Activated CD8-positive, alpha-beta memory T cell treated with anti-CD3 and anti-CD28 coated beads for 36 hours (primary cell): ENCODE measurements around the gene PABPN1L. TPM values are rescaled to one million over a fixed set of nuclear protein-coding genes. Genes with fewer than 3 reads are reported as not detected.
"Not testable (repeated sequence)": the region's sequence is repeated elsewhere in the genome, so short reads cannot be mapped to it uniquely, and the experiment has no call there.

Source experiments
- CTCF ChIA-PET: fragments of 350-600 bp; sonication (Branson Sonifier 250); formaldehyde crosslinking; loops from one replicate; lab custom pipeline; 2021; ENCODE audit warnings: antibody characterized with exemption; lab: Charles Lee
- POLR2A ChIA-PET: fragments of 350-600 bp; sonication (Branson Sonifier 250); formaldehyde crosslinking; loops from one replicate; lab custom pipeline; 2021; ENCODE audit warnings: antibody characterized with exemption; lab: Charles Lee
- total RNA-seq, 2 experiments: library from RNA; stranded (reverse); gene quantifications; one replicate each; pipeline ENCODE4 v1.2.3, GENCODE V29; 2021

PABPN1L gene
- total RNA-seq, 2 experiments from 2014 or later = not detected

DNA sequence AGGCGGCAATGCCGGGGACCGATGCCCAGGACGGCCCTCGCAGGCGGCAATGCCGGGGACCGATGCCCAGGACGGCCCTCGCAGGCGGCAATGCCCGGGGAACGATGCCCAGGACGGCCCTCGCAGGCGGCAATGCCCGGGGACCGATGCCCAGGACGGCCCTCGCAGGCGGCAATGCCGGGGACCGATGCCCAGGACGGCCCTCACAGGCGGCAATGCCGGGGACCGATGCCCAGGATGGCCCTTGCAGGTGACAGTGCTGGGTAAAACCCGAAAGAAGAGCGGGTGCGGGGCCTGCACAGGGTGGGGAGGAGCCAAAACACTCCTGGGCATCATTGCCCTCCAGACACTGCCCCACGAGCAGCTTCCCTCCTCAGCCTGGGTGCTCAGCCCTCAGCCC, 42.8 kb downstream of the PABPN1L start:
- POLR2A ChIA-PET = not testable (repeated sequence)
- CTCF ChIA-PET = interaction anchor here (0.9 kb wide), 1 partner anchor 34 kb away, joined by 3 read pairs; no protein-coding TSS in a partner anchor

GRCh38 chr16:88822281-88823040, 44.0 kb downstream of the PABPN1L start:
- ChIA-PET CTCF (no interaction called here), POLR2A (no interaction called here)

DNA sequence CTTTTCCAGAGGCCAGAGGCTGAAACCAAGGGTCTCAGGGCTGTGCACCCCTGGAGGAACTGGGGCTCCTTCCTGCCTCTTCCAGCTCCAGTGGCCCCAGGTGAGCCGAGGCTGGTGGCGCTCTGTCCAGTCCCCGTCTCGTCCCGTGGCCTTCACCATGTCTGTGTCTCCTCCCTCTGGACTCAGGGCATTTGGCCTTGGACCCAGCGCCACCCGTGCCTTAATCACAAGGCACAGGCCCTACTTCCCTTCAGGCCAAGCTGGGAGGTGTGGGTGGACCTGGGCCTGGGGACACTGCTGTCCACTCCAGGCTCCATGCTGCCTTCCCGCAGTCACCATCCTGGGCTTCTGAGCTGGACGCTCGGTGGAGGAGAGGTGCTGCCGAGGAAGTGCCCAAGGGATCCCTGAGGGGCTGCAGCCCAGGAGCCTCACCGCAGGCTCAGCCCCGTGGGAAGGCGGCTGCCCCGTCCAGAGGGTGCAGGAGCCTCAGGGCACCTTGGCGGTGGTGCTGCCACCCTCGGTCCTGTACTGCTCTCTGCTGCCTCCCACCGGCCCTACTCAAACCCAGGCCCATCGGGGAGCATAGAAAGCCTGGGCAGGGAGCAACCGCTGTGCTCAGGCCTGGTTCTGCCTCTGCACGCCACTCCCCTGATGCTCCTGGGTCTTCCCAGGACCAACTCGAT, 45.2 kb downstream of the PABPN1L start:
- CTCF ChIA-PET = no interaction called here
- POLR2A ChIA-PET = no interaction called here

DNA sequence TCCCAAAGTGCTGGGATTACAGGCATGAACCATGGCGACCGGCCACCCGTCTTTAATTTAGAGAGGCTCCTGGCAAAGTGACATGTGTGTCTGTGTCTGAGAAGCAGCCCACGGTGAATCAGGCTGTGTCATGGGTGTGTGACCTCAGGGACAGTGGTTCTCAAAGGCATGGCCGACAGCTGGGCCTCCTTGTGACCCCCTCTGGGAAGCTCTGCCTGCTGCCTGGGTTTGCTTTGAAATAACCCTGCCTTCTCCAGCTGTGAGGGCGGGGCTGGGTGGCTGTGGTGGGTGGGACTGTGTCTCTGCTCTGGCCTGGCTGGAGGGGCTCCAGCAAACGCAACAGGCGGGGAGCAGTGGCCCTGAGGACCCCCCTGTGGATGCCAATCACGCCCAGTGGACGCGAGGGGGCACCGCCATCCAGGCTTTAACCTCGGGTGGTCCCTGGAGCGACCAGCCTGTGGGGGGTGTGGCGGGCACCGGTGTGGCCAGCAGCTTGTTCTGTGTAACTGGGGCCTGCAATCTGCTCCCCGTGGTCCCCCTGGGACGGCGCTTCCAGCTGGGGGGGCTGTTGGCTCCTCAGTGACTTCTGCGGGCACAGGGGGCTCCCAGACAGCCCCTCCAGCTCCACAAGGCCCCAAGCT, 46.0 kb downstream of the PABPN1L start:
- ChIA-PET POLR2A (no interaction called here), CTCF (no interaction called here)

GRCh38 chr16:88819126-88819525, 47.3 kb downstream of the PABPN1L start:
- POLR2A ChIA-PET = no interaction called here
- CTCF ChIA-PET = no interaction called here

DNA sequence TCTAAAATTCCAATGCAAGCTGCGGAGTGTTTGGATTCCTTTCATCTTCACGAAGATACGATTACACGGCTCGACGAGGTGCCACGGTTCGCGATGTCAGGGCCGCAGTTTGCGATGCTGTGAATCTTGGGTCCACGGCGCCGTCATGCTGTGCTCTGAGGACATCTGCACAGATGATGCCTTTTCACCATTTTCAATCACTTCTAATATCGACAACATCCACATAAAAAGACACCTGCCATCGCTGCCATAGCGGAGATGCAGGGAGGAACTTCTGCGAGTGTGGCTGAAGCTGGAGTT, 47.9 kb downstream of the PABPN1L start:
- CTCF ChIA-PET = interaction anchor here (0.6 kb wide), 1 partner anchor 215 kb away, joined by 3 read pairs; no protein-coding TSS in a partner anchor
- POLR2A ChIA-PET = no interaction called here

DNA sequence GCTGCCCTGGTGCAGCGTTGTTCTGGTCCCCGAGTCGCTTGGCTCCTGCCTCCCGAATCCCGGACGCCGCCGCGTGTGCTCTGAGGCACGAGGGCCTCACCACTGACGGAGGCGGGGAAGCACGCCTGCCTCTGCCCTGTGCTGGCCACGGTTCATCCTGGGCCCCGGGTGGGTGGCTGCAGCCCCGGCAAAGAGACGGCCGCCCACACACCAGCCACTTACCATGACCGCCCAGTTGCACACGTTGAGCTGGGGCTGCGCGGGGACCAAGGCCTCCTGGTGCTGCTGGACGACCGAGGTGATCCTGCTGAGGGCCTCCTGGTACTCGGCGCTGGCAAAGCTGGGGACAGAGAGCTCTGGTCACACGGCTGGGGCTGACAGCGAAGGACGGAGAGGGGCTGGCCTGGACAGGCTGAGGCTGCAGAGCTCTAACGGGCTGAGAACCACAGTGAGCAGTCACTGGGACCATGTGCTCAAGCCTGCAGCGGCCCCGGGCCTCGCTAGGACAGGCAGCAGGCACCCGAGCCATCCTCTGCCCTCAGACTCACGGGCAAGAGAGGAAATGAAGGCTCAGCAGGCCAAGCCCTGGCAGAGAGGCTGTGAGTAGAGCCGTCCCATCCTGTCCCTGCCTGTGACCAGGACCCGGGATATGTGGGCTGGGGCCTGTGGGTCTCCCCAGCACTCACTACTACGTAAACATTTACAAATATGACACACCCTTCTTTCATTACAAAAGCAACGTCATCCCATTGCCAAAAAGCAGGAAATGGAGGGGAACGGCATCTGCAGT, 48.5 kb downstream of the PABPN1L start:
- ChIA-PET CTCF (interaction anchor here (0.6 to 2.2 kb wide), 3 partner anchors 40 to 349 kb away, joined by 3 to 10 read pairs (median 4); no protein-coding TSS in a partner anchor), POLR2A (no interaction called here)

DNA sequence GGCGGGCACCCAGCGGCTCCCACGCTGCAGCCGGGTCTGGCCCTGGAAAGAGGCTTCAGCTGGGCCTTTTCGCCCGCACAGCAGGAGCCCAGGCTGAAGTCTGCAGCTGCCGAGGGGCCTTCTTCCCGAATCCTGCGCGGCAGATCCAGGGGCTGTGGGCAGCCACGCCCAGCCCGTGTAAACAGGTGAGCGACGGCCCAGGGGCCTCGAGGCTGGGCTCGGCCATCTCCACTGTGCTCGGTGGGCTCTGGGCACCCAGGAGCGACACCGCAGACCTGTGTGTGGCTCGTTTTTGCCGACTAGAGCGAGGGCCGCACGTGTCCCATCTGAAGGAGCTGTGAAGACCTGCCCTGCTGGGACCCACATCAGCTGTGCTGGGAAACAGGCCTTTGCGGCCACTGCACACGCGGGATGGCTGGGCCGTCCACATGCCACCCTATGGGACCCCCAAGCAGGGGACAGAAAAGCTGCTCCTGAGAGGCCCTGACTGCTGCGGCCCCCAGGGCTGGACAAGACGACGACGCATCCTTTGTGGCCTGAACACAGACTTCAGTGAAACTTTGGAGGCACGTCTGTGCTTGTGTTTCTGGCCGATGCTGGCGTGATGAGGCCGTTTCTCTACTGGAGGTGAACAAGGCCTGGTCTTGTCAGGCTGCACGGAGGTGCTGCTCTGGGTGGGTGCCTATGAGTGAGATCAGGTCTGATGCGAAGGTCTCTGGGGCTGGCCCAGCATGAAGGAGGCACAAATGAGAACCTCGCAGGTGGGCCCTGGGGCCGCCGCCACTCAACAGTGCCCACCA, 49.5 kb downstream of the PABPN1L start:
- POLR2A ChIA-PET = no interaction called here
- CTCF ChIA-PET = interaction anchor here (2.1 to 2.2 kb wide), 2 partner anchors 41 to 350 kb away, joined by 7 to 10 read pairs; no protein-coding TSS in a partner anchor

GRCh38 chr16:88815901-88816589, 50.4 kb downstream of the PABPN1L start:
- POLR2A ChIA-PET = no interaction called here
- CTCF ChIA-PET = interaction anchor here (0.7 to 2.2 kb wide), 4 partner anchors 41 to 402 kb away, joined by 3 to 10 read pairs (median 6); partner anchors contain the start of genes GALNS, TRAPPC2L and ZNF778

DNA sequence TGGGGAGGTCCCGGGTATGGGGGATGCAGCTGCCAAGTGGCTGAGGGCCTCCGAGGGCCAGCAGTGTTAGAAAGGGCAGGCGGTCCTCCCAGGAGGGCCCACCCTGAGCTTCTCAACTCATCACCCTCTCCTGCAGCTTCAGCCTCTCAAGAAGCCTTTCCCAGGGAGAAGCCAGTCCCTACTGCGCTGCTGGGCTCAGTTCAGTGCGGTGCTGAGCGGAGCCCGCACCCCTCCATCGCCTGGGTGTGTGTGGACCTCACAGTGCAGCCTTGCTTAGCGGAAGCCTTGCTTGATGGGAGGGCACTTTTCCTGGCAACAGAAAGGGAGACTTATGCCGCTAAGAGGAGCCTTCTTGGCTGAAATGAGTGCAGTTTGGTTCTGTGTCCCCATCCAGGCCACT, 51.2 kb downstream of the PABPN1L start:
- ChIA-PET CTCF (interaction anchor here (0.7 to 2.1 kb wide), 4 partner anchors 42 to 403 kb away, joined by 3 to 7 read pairs (median 5); partner anchors contain the start of genes GALNS, TRAPPC2L and ZNF778), POLR2A (no interaction called here)

DNA sequence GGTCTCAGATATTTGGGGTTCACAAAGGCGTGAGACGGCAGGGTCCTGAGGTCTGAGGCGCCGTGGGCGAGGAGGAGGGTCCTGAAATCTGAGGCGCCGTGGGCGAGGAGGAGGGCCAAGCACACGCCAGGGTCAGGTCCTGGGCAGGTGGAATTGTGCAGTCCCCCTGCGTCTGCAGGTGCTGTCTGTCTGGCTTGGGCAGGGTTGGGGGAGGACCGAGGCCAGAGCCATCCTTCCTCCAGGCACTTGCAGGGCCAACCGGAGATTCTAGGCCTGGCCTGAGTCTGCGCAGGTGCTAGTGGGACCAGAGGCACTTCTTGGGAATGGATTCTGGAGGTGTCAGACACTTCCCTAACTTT, 52.3 kb downstream of the PABPN1L start:
- ChIA-PET POLR2A (no interaction called here), CTCF (interaction anchor here (1.1 to 6.2 kb wide), 3 partner anchors 43 to 283 kb away, joined by 3 to 37 read pairs (median 11); partner anchors contain the start of genes GALNS and TRAPPC2L)

Other genes with a start within 250 kb of the PABPN1L start
- gene IL17C, start 228.1 kb downstream of the PABPN1L start, total RNA-seq = not detected
- gene CYBA, start 215.6 kb downstream of the PABPN1L start, total RNA-seq = 100 to 1,000 TPM; 227 to 229 TPM
- 10 to 100 TPM; 66.5 to 68.5 TPM for gene MVD, start 203.6 kb downstream of the PABPN1L start, total RNA-seq
- 1 to 10 TPM; 2.3 TPM for gene SNAI3, start 180.2 kb downstream of the PABPN1L start, total RNA-seq
- 10 to 100 TPM; 48.8 to 52.6 TPM for gene RNF166, start 160.3 kb downstream of the PABPN1L start, total RNA-seq
- gene CTU2, start 160.2 kb downstream of the PABPN1L start, total RNA-seq = 10 to 100 TPM; 66.6 to 66.8 TPM
- gene PIEZO1, start 81.4 kb downstream of the PABPN1L start, total RNA-seq = 100 to 1,000 TPM; 217 to 219 TPM
- gene CDT1, start 62.9 kb downstream of the PABPN1L start, total RNA-seq = 100 to 1,000 TPM; 110 to 119 TPM
- 100 to 1,000 TPM; 325 to 330 TPM for gene APRT, start 54.7 kb downstream of the PABPN1L start, total RNA-seq
- gene GALNS, start 9.7 kb downstream of the PABPN1L start, total RNA-seq = 10 to 100 TPM; 18.3 to 19.0 TPM
- gene TRAPPC2L, start 9.5 kb downstream of the PABPN1L start, total RNA-seq = 100 to 1,000 TPM in 1 of 2 experiments, 10 to 100 TPM in 1; 97.2 to 103 TPM
- gene CBFA2T3, start 110.5 kb upstream of the PABPN1L start, total RNA-seq = not detected
- 10 to 100 TPM; 36.5 to 39.2 TPM for gene ACSF3, start 227.2 kb upstream of the PABPN1L start, total RNA-seq